Sigmoid colon (tissue), 4 donors: ENCODE results near the gene TRANK1.

ENCODE experiments used
- CTCF ChIP-seq, 4 experiments: fragments of 450-650 bp in 3 of 4; fragments of 200-600 bp in 1 of 4; IDR thresholded peaks; one replicate each; pipeline ENCODE4 v1.5.1; 2016 to 2019; ENCODE audit warnings: antibody characterized with exemption in 4 of 4, mild to moderate bottlenecking in 3 of 4, moderate library complexity in 2 of 4
- POLR2AphosphoS5 ChIP-seq, 4 donors: sonication (generic); formaldehyde crosslinking; IDR thresholded peaks; one replicate each; pipeline ENCODE4 v1.6.1; 2017; ENCODE audit warnings: antibody characterized with exemption in 4 of 4

- no peak for TF ChIP-seq CTCF (IDR thresholded peaks at IDR 0.05)
- no peak for TF ChIP-seq POLR2AphosphoS5 (IDR thresholded peaks at IDR 0.05)
Measured at GRCh38 chr3:36957862-36958686, 13.2 kb upstream of the TRANK1 start.
